NCI-H2081 (cell line): ENCODE data around the gene C19orf85.
A peak's percentile ranks its signal among the peaks of the same experiment; 100 is the strongest.

Source experiments
- DNase-seq, 2 experiments: peaks; one replicate each; lab custom pipeline; 2025; lab: John Stamatoyannopoulos, UW

Gene C19orf85

GRCh38 chr19:55477905-55478304 lies 13.4 kb upstream of the C19orf85 start:
- DNase-seq = no peak

- DNase-seq = peak; percentile 98
Measured at GRCh38 chr19:55476100-55476775, 11.7 kb upstream of the C19orf85 start, which contains the start of gene ZNF628. ZNF628 (plus strand) TSS chr19:55476617; CDS start chr19:55479911, 3,294 bp downstream.

GRCh38 chr19:55474269-55475265 lies 10.0 kb upstream of the C19orf85 start:
- no peak for DNase-seq

GRCh38 chr19:55473225-55474012 lies 8.9 kb upstream of the C19orf85 start:
- DNase-seq = no peak

DNA sequence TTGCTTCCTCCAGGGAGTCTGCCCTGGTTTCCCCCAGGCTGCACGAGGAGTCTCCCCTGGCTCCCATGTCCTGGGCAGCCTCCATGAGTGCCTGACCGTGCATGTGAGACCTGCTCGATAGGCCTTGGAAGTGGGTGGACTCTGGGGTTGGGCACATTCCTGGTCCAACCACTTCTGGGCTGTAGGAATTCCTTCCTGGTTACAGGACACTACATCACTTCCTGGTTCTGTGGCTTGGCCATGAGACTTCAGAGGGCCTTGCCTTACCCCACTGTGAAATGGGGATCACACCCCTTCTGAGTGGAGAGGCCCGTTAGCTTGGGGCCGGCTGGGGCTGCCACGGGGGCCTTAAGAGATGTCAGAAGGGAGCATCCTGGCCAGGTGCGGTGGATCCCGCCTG lies 7.9 kb upstream of the C19orf85 start:
- no peak for DNase-seq

DNA sequence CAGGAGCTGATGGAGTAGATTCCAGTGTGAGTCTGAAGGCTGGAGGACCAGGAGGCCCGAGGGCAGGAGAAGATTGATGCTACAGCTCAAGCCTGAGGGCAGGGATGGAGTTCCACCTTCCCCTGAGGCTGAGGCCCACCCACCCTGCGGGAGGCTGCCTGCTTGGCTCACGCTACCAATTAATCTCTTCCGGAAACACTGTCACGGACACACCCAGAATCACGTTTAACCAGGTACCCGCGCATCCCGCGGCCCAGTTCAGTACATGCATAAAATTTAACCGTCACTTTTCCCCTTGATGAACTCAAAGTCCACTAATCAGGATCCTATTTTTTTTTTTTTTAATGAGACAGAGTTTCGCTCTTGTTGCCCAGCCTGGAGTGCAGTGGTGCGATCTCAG lies 6.7 kb upstream of the C19orf85 start:
- no peak for DNase-seq

- no peak for DNase-seq
Measured at GRCh38 chr19:55468054-55468393, 3.5 kb upstream of the C19orf85 start.

GRCh38 chr19:55467236-55468053 lies 2.9 kb upstream of the C19orf85 start:
- no peak for DNase-seq

- DNase-seq = no peak
Measured at GRCh38 chr19:55466241-55466614, 1.7 kb upstream of the C19orf85 start.

GRCh38 chr19:55465460-55466240 lies 1.1 kb upstream of the C19orf85 start:
- no peak for DNase-seq

DNA sequence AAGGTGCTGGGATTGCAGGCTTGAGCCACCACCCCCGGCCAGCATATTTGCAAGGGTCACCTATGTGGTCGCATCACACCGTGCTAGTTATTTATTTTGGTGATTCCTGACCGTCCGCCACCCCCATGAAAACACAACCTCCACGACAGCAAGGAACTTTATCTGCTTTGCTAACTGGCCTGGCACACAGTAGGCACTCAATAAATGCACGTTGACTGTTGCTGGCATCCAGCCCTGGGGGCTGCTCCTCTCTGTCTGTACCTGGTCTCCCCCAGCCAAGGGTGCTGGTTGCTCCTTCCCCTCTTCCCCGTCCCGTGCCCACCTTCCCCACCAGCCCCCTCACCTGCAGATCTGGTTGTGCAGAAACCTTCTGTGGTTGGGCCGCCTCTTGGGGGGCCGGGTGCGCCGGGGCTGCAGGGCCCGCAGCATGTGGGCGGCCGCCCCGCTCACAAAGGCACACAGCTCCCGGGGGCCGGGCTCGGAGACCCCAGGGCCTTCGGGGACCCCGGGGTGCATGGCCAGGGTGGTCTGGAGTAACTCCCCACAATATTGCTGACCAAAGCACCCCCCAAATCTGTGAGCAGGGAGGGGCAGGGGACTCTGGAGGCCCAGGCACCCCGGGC lies 401 bp downstream of the C19orf85 start:
- DNase-seq = no peak

DNA sequence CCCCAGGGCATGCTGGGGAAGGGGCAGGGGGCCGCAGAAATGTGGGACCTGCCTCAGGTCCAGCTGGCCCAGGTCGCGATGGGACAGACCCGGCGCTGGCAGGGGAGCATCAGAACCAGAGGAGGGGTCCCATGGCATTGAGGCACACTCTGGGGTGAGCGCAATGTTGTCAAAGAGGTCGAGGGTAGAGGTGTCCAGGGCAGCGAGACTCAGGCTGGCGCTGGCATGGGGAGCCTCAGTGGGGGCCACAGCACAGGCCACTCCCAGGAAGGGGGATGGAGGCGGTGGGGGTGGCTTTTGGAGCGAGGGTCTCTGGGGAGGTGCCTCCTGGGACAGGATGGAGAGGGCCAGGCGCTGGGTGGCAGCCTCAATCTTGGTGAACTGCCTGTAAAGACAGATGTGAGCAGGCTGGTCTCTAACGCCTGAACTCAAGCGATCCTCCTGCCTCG lies 944 bp downstream of the C19orf85 start:
- no peak for DNase-seq

DNA sequence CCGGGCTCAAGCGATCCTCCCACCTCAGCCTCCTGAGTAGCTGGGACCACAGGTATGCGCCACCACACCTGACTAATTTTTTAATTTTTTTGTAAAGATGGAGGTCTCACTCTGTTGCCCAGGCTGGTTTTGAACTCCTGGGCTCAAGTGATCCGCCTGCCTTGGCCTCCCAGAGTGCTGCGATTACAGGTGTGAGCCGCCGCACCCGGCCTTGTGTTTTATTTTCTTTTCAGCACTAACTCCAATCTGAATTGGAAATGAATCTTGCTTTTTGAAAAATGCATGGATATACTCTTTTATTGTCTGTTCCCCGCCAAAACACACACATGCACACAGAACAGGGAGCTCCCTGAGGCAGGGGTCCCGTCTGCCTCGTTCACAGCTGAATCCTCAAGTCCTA lies 1.8 kb downstream of the C19orf85 start:
- DNase-seq = no peak

- DNase-seq = peak; percentile 27 to 30
Measured at GRCh38 chr19:55461974-55462626, 2.5 kb downstream of the C19orf85 start.

DNA sequence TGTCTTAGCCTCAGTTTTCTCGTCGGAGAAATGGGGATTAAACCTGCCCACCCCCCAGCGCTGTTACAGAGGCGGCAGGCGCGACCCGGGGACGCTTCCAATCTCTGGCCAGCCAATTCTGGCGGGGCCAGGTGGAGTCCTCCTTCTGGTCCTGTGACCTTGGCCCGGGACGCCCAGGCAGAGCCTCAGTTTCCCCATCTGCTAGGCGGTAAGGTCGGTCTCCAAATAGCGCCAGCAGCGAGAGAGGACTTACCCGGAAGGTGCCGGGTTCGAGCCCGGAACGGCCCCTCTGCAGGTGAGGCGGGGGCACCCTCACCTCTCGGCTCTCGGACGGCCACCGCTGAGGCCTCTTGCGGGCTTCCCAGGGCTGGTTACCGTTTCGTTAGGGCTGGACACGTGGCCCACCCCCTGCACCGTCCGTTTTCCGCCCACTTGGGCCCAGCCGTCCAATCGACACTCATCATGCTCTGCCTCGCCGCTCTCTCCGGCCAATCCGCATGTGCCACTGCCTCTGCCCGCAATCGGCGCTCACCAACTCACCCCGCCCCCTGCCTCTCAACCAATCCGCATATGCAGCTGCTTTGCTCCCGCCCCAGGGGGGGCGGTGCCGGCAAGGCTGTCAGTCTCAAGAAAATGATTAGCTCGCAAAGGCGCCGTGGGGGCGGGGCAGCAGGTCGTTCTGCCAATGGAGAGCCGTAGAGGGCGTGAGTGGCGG lies 3.1 kb downstream of the C19orf85 start, which contains the start of gene ISOC2:
TSS of gene ISOC2 (minus strand) at position 384 of the 715 bp plus-strand sequence. CDS start 5,156 bp downstream, outside the sequence.
- DNase-seq = peak; percentile 99

DNA sequence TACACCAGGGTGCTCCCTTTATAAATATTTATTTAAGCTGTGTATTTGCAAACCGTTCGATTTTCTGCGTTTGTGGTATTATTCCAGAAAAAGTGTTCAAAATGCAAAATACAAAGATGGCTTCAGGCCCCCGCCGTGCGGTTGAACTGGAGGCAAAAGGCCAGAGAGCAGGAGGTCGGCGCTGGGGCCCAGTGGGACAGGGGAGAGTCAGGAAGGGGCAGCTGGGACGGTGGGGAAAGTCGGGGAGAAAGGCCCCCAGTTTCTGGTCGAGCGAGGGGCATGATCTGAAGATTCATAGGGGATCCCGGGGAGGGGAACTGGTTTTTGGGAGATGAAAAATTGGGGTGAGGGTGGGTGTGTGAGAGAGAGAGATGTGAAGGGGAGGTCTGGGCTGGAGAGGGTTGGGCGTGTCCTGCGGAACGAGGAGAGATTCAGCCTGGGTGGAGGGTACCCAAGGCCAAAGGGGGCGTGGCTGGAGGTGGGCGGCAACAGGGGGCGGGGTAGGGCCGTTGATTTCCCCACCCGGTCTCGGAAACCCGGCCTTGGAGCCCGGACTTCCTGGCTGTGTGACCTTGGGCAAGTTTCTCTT lies 3.8 kb downstream of the C19orf85 start:
- peak in 1 of 2 experiments; percentile 50 for DNase-seq

DNA sequence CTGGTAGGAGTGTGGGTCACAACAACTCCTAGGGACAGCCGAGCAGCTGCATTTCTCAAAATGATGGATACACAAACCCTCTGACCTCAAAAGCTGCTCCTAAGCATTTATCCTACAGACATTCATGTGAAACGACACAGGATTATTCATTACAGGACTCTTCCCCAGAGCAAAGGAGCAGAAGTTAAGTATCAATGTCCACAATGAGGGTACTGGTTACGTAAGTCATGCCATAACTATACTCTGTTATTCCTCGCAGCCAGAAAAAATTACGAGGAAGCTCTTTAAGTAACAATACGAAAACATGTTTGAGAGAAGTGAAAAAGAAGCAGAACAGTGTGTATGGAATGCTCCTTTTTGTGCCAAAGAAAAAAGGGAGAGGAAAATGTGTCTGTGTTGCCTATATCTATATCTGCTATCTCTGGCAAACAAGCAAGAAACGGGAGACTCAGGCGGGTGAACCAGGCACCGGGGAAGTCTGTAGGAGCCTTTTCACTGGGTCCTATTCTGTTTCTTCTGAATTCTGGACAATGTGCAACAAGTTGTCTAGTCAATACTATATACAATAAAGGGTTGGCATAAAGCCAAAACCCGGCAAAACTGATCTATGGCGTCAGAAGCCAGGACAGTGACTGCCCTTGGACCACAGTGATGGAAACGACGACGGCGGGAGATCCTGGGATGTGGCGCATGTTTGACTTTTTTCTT lies 4.4 kb downstream of the C19orf85 start:
- DNase-seq = no peak

DNA sequence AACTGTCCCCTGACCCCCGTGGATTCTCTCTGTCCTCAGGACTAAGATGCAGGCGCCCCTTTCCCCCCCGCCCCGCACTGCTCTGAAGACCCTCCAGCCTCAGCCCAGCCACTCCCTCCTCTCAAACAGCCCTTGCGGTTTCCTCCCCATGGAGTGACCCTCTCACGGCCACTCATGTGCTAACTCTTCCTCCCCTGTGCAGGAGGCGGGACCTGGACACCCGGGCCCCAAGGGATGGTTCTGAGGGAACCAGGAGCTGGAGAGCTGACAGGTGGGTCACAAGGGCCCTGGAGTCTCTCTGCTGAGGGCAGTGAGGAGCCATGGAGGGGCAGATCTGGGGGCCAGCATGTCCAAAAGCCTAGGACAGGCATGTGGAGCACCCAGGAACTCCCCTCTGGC lies 5.0 kb downstream of the C19orf85 start:
- no peak for DNase-seq
